Astrocyte (in vitro differentiated cells and primary cell): ENCODE results near the gene PLA2G6. TPM values are rescaled to one million over a fixed set of nuclear protein-coding genes. Genes with fewer than 3 reads are reported as not detected.

Experiments
- DNase-seq: peaks from one replicate; pipeline ENCODE4 v3.0.0-alpha.2; 2010; ENCODE audit warnings: low read depth
- FAIRE-seq: peaks from 2 replicates; lab custom pipeline; 2011; peaks lifted over from hg19 to GRCh38; lab: Jason Lieb, UNC
- H2AFZ ChIP-seq: 2 replicates; pipeline ENCODE4 v1.6.0; 2012; ENCODE audit warnings: low read depth, low read length, inconsistent platforms
- H3K27ac ChIP-seq: 2 replicates; pipeline ENCODE4 v1.5.1; 2011; ENCODE audit warnings: low read depth, low read length, inconsistent platforms
- H3K27me3 ChIP-seq: 2 replicates; pipeline ENCODE4 v1.6.0; 2011; ENCODE audit warnings: low read length, inconsistent platforms; ENCODE audit not compliant: insufficient read depth
- H3K36me3 ChIP-seq: 2 replicates; pipeline ENCODE4 v1.5.1; 2011; ENCODE audit warnings: low read length, inconsistent platforms; ENCODE audit not compliant: insufficient read depth
- H3K4me1 ChIP-seq: 2 replicates; pipeline ENCODE4 v1.5.1; 2011; ENCODE audit warnings: low read length, inconsistent platforms; ENCODE audit not compliant: insufficient read depth
- H3K4me2 ChIP-seq: 2 replicates; pipeline ENCODE4 v1.6.0; 2012; ENCODE audit warnings: low read length, inconsistent platforms
- H3K4me3 ChIP-seq: 2 replicates; pipeline ENCODE4 v1.5.1; 2011; ENCODE audit warnings: low read depth, mild to moderate bottlenecking, low read length, inconsistent platforms; ENCODE audit not compliant: insufficient read depth
- H3K79me2 ChIP-seq: 2 replicates; pipeline ENCODE4 v1.6.0; 2012; ENCODE audit warnings: mild to moderate bottlenecking, low read length, inconsistent platforms; ENCODE audit not compliant: insufficient read depth
- H3K9ac ChIP-seq: 2 replicates; pipeline ENCODE4 v1.6.0; 2012; ENCODE audit warnings: mild to moderate bottlenecking, low read length, inconsistent platforms
- H3K9me3 ChIP-seq: 2 replicates; pipeline ENCODE4 v1.5.1; 2012; ENCODE audit warnings: low read depth, mild to moderate bottlenecking, low read length, inconsistent platforms; ENCODE audit not compliant: insufficient read depth
- H4K20me1 ChIP-seq: 2 replicates; pipeline ENCODE4 v1.6.0; 2012; ENCODE audit warnings: low read length, inconsistent platforms; ENCODE audit not compliant: insufficient read depth
- H3K27ac Mint-ChIP-seq: one replicate; pipeline ENCODE4 v1.8.0; 2021; ENCODE audit warnings: mild to moderate bottlenecking, mixed read lengths; ENCODE audit not compliant: unreplicated experiment
- H3K27me3 Mint-ChIP-seq: one replicate; pipeline ENCODE4 v1.8.0; 2021; ENCODE audit warnings: low read depth, mixed read lengths; ENCODE audit not compliant: unreplicated experiment
- H3K36me3 Mint-ChIP-seq: one replicate; pipeline ENCODE4 v1.8.0; 2021; ENCODE audit warnings: low read depth, mixed read lengths; ENCODE audit not compliant: unreplicated experiment
- H3K4me1 Mint-ChIP-seq: one replicate; pipeline ENCODE4 v1.8.0; 2021; ENCODE audit warnings: low read depth, mixed read lengths; ENCODE audit not compliant: unreplicated experiment
- H3K4me3 Mint-ChIP-seq: one replicate; pipeline ENCODE4 v1.8.0; 2021; ENCODE audit warnings: mild to moderate bottlenecking, moderate library complexity, mixed read lengths; ENCODE audit not compliant: unreplicated experiment
- H3K9me3 Mint-ChIP-seq: one replicate; pipeline ENCODE4 v1.8.0; 2021; ENCODE audit warnings: mild to moderate bottlenecking, mixed read lengths; ENCODE audit not compliant: unreplicated experiment
- CTCF ChIP-seq: IDR thresholded peaks from 2 replicates; pipeline ENCODE4 v1.5.1; 2011; ENCODE audit warnings: low read depth, mild to moderate bottlenecking, inconsistent platforms, low read length, moderate library complexity; ENCODE audit not compliant: insufficient read depth
- EZH2 ChIP-seq: IDR thresholded peaks from 2 replicates; pipeline ENCODE4 v1.6.1; 2012; ENCODE audit warnings: mild to moderate bottlenecking, low read length, inconsistent platforms; ENCODE audit not compliant: insufficient read depth
- total RNA-seq: library from RNA; stranded (reverse); gene quantifications from 2 replicates; pipeline ENCODE4 v1.2.1, GENCODE V29; 2021

The PLA2G6 gene
- total RNA-seq, 1 donor from 2014 or later: 10.0 TPM

- no peak overlapping the region for H2AFZ ChIP-seq
- H3K4me1 ChIP-seq: peaks cover 15% of the 10 kb centered on the region
- H3K36me3 ChIP-seq: peaks cover 23% of the 10 kb centered on the region
- H3K79me2 ChIP-seq: peaks cover 2% of the 10 kb centered on the region
- H3K4me2 ChIP-seq: no peak overlapping the region
- TF ChIP-seq EZH2 (no peak), CTCF (no peak)
- Mint-ChIP-seq H3K9me3 (no peaks in the 10 kb centered on the region), H3K27me3 (no peaks in the 10 kb centered on the region), H3K4me1 (peaks cover 12% of the 10 kb centered on the region), H3K36me3 (peaks cover 31% of the 10 kb centered on the region), H3K27ac (no peak overlapping the region), H3K4me3 (no peak overlapping the region)
- no peak for FAIRE-seq
- H3K27ac ChIP-seq: no peak overlapping the region
- no peak for DNase-seq
- no peak overlapping the region for H3K9ac ChIP-seq
- H3K9me3 ChIP-seq: no peaks in the 10 kb centered on the region
- H3K27me3 ChIP-seq: no peaks in the 10 kb centered on the region
- no peaks in the 10 kb centered on the region for H4K20me1 ChIP-seq
- H3K4me3 ChIP-seq: no peak overlapping the region
Measured at GRCh38 chr22:38226853-38227649, 45.4 kb upstream of the PLA2G6 start.

DNA sequence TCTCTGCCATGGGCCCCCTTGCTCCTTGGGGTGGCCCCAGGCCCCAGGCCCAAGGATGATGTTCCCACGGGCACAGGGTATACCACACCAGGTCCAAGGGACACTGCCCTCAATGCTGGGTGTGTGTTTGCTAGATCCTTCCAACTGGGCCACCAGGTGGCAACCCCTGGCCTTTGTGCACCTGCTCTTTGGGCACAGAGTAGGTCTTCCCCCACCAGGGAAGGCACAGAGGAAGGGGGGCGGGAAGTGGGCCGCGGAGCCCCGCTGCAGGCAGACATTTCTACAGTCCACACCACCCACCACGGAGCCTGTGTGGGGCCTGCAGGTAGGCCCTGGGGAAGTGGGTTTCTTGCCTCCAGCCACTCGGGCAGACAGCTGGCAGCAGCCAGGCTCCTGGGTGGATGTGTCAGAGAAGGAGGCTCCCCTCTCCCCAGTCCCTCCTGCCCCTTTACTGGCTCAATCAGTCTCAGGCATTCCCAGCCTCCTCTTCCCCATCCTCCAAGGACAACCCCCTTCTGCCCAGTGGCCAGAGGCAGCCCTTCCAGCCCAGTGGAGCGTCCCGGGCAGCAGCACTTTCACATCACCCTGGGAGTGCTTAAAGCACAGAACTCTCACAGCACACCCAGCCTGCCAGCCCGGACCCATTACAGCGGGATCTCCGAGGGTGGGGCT is 41.8 kb upstream of the PLA2G6 start:
- peaks cover 19% of the 10 kb centered on the region for H3K4me1 Mint-ChIP-seq
- H3K9me3 Mint-ChIP-seq: no peaks in the 10 kb centered on the region
- H3K9me3 ChIP-seq: no peaks in the 10 kb centered on the region
- peaks cover 12% of the 10 kb centered on the region for H3K36me3 Mint-ChIP-seq
- no peak overlapping the region for H3K27ac Mint-ChIP-seq
- H3K27me3 Mint-ChIP-seq: no peaks in the 10 kb centered on the region
- FAIRE-seq: no peak
- H2AFZ ChIP-seq: no peak overlapping the region
- H4K20me1 ChIP-seq: no peaks in the 10 kb centered on the region
- H3K27ac ChIP-seq: no peak overlapping the region
- no peak overlapping the region for H3K4me3 ChIP-seq
- no peak overlapping the region for H3K4me2 ChIP-seq
- no peak overlapping the region for H3K9ac ChIP-seq
- peaks cover 10% of the 10 kb centered on the region for H3K36me3 ChIP-seq
- no peak for TF ChIP-seq CTCF
- TF ChIP-seq EZH2: no peak
- H3K4me3 Mint-ChIP-seq: no peak overlapping the region
- no peaks in the 10 kb centered on the region for H3K27me3 ChIP-seq
- DNase-seq: no peak
- no peaks in the 10 kb centered on the region for H3K79me2 ChIP-seq
- peaks cover 21% of the 10 kb centered on the region for H3K4me1 ChIP-seq

GRCh38 chr22:38222797-38223119 is 41.1 kb upstream of the PLA2G6 start:
- Histone ChIP-seq H3K27me3 (no peaks in the 10 kb centered on the region), H3K9me3 (no peaks in the 10 kb centered on the region), H3K36me3 (peaks cover 10% of the 10 kb centered on the region), H3K79me2 (no peaks in the 10 kb centered on the region), H3K4me1 (peaks cover 24% of the 10 kb centered on the region), H3K9ac (no peak overlapping the region), H2AFZ (no peak overlapping the region), H3K27ac (no peak overlapping the region), H3K4me2 (no peak overlapping the region), H4K20me1 (no peaks in the 10 kb centered on the region), H3K4me3 (no peak overlapping the region)
- no peak for TF ChIP-seq EZH2
- TF ChIP-seq CTCF: no peak
- H3K27me3 Mint-ChIP-seq: no peaks in the 10 kb centered on the region
- H3K27ac Mint-ChIP-seq: no peak overlapping the region
- no peak for DNase-seq
- no peak overlapping the region for H3K4me3 Mint-ChIP-seq
- FAIRE-seq: no peak
- no peaks in the 10 kb centered on the region for H3K9me3 Mint-ChIP-seq
- H3K4me1 Mint-ChIP-seq: peaks cover 25% of the 10 kb centered on the region
- peaks cover 12% of the 10 kb centered on the region for H3K36me3 Mint-ChIP-seq
